ENCODE data around the gene SELL.
A peak's percentile ranks its signal among the peaks of the same experiment; 100 is the strongest.
"Not testable (repeated sequence)": the region's sequence is repeated elsewhere in the genome, so short reads cannot be mapped to it uniquely, and the experiment has no call there.

Gene SELL

GRCh38 chr1:169711469-169712308 lies at the start of gene SELL:
TSS of gene SELL (minus strand) at chr1:169711620. CDS start at chr1:169711498, 122 bp downstream.
- DNase-seq (ENCODE audit: low read depth in 1 of 2, low spot score in 1 of 2) = peak; percentile 27 to 41

- no peak for DNase-seq (ENCODE audit: low read depth in 1 of 2, low spot score in 1 of 2)
Measured at GRCh38 chr1:169759038-169759437, 47.6 kb upstream of the SELL start.

GRCh38 chr1:169753549-169753948 lies 42.1 kb upstream of the SELL start:
- no peak for DNase-seq (ENCODE audit: low read depth in 1 of 2, low spot score in 1 of 2)

GRCh38 chr1:169750041-169750440 lies 38.6 kb upstream of the SELL start:
- no peak for DNase-seq (ENCODE audit: low read depth in 1 of 2, low spot score in 1 of 2)

GRCh38 chr1:169746550-169746949 lies 35.1 kb upstream of the SELL start:
- DNase-seq (ENCODE audit: low read depth in 1 of 2, low spot score in 1 of 2) = no peak

GRCh38 chr1:169745015-169745861 lies 33.8 kb upstream of the SELL start:
- DNase-seq (ENCODE audit: low read depth in 1 of 2, low spot score in 1 of 2) = no peak

GRCh38 chr1:169741666-169742394 lies 30.4 kb upstream of the SELL start:
- no peak for DNase-seq (ENCODE audit: low read depth in 1 of 2, low spot score in 1 of 2)

GRCh38 chr1:169739980-169740379 lies 28.6 kb upstream of the SELL start:
- DNase-seq (ENCODE audit: low read depth in 1 of 2, low spot score in 1 of 2) = no peak

GRCh38 chr1:169733924-169734323 lies 22.5 kb upstream of the SELL start, which contains the start of gene SELE:
TSS of gene SELE (minus strand) at chr1:169734079. CDS start at chr1:169733612, 467 bp downstream.
- no peak for DNase-seq (ENCODE audit: low read depth in 1 of 2, low spot score in 1 of 2)

GRCh38 chr1:169731446-169731845 lies 20.0 kb upstream of the SELL start:
- DNase-seq (ENCODE audit: low read depth in 1 of 2, low spot score in 1 of 2) = no peak

GRCh38 chr1:169729991-169730390 lies 18.6 kb upstream of the SELL start:
- DNase-seq (ENCODE audit: low read depth in 1 of 2, low spot score in 1 of 2) = no peak

GRCh38 chr1:169727307-169727706 lies 15.9 kb upstream of the SELL start:
- no peak for DNase-seq (ENCODE audit: low read depth in 1 of 2, low spot score in 1 of 2)

- DNase-seq (ENCODE audit: low read depth in 1 of 2, low spot score in 1 of 2) = no peak
Measured at GRCh38 chr1:169726851-169727250, 15.4 kb upstream of the SELL start.

GRCh38 chr1:169725930-169726329 lies 14.5 kb upstream of the SELL start:
- no peak for DNase-seq (ENCODE audit: low read depth in 1 of 2, low spot score in 1 of 2)

GRCh38 chr1:169724168-169724567 lies 12.7 kb upstream of the SELL start:
- no peak for DNase-seq (ENCODE audit: low read depth in 1 of 2, low spot score in 1 of 2)

GRCh38 chr1:169723763-169724162 lies 12.3 kb upstream of the SELL start:
- no peak for DNase-seq (ENCODE audit: low read depth in 1 of 2, low spot score in 1 of 2)

GRCh38 chr1:169722779-169723178 lies 11.4 kb upstream of the SELL start:
- no peak for DNase-seq (ENCODE audit: low read depth in 1 of 2, low spot score in 1 of 2)

GRCh38 chr1:169715100-169715499 lies 3.7 kb upstream of the SELL start:
- not testable (repeated sequence) for DNase-seq (ENCODE audit: low read depth in 1 of 2, low spot score in 1 of 2)

GRCh38 chr1:169713090-169713489 lies 1.7 kb upstream of the SELL start:
- not testable (repeated sequence) for DNase-seq (ENCODE audit: low read depth in 1 of 2, low spot score in 1 of 2)

GRCh38 chr1:169712309-169712631 lies 850 bp upstream of the SELL start:
- no peak for DNase-seq (ENCODE audit: low read depth in 1 of 2, low spot score in 1 of 2)

- DNase-seq (ENCODE audit: low read depth in 1 of 2, low spot score in 1 of 2) = no peak
Measured at GRCh38 chr1:169708647-169709046, 2.8 kb downstream of the SELL start.
